IMR-90 (cell line): Measurements from ENCODE around the gene ANKRD11. TPM values are rescaled to one million over a fixed set of nuclear protein-coding genes. Genes with fewer than 3 reads are reported as not detected.

ENCODE experiments used
- ATAC-seq: fragments of 200-7000 bp; cut with Tn5 transposase; 2 replicates; pipeline ENCODE4 v1.9.1; 2020; ENCODE audit warnings: low read depth, mild to moderate bottlenecking, moderate library complexity
- BruUV-seq: library from RNA; stranded (reverse); fragments of 400-500 nt; replicated peaks from 2 replicates; lab custom pipeline; 2021; lab: Mats Ljungman, UMichigan
- CTCF ChIA-PET: fragments of 300-600 bp; formaldehyde crosslinking; extraction: SDS; loops from one replicate; lab custom pipeline; 2021; ENCODE audit warnings: antibody characterized with exemption; lab: Yijun Ruan, JAX
- POLR2A ChIA-PET: fragments of 300-600 bp; sonication (Branson Sonifier 250); formaldehyde crosslinking; loops from one replicate; lab custom pipeline; 2022; ENCODE audit warnings: antibody characterized with exemption; ENCODE audit not compliant: unreplicated experiment; lab: Charles Lee
- DNase-seq: peaks from one replicate; pipeline ENCODE4 v3.0.0; 2013
- H2AFZ ChIP-seq: replicated peaks from 2 replicates; pipeline ENCODE3; 2013; ENCODE audit warnings: low read length, mild to moderate bottlenecking; ENCODE audit not compliant: poor library complexity
- H2AK5ac ChIP-seq: 2 replicates; pipeline ENCODE4 v1.6.1; 2013; ENCODE audit warnings: low read depth, low read length, inconsistent platforms
- H2AK9ac ChIP-seq: replicated peaks from 2 replicates; pipeline ENCODE3; 2013; ENCODE audit warnings: mild to moderate bottlenecking, low read depth, low read length, moderate library complexity; ENCODE audit not compliant: poor library complexity
- H2BK120ac ChIP-seq: 2 replicates; pipeline ENCODE4 v1.6.1; 2013; ENCODE audit warnings: low read depth, low read length, inconsistent platforms
- H2BK15ac ChIP-seq: 3 replicates; pipeline ENCODE4 v1.6.1; 2013; ENCODE audit warnings: low read depth, low read length, inconsistent platforms
- H2BK20ac ChIP-seq: 2 replicates; pipeline ENCODE4 v1.6.1; 2013; ENCODE audit warnings: low read depth, mild to moderate bottlenecking, inconsistent platforms, low read length, moderate library complexity
- H2BK5ac ChIP-seq: 2 replicates; pipeline ENCODE4 v1.6.1; 2013; ENCODE audit warnings: mild to moderate bottlenecking, low read depth, low read length, inconsistent platforms; ENCODE audit not compliant: poor library complexity, severe bottlenecking
- H3K14ac ChIP-seq: replicated peaks from 2 replicates; pipeline ENCODE4 v1.6.1; 2013; ENCODE audit warnings: low read depth, low read length, inconsistent platforms
- H3K18ac ChIP-seq: 2 replicates; pipeline ENCODE4 v1.6.1; 2013; ENCODE audit warnings: low read depth, low read length, control low read depth
- H3K23ac ChIP-seq: 2 replicates; pipeline ENCODE4 v1.6.1; 2013; ENCODE audit warnings: low read depth, low read length, inconsistent platforms
- H3K27ac ChIP-seq: 2 replicates; pipeline ENCODE4 v1.5.1; 2013; ENCODE audit warnings: mild to moderate bottlenecking, control low read depth, low read length; ENCODE audit not compliant: insufficient read depth
- H3K27me3 ChIP-seq: 2 replicates; pipeline ENCODE4 v1.6.1; 2013; ENCODE audit warnings: low read length; ENCODE audit not compliant: control insufficient read depth, insufficient read depth
- H3K36me3 ChIP-seq: 2 replicates; pipeline ENCODE4 v1.6.1; 2013; ENCODE audit warnings: low read length, mixed read lengths; ENCODE audit not compliant: control insufficient read depth, insufficient read depth
- H3K4ac ChIP-seq: 2 replicates; pipeline ENCODE4 v1.6.1; 2013; ENCODE audit warnings: low read depth, low read length, inconsistent platforms
- H3K4me1 ChIP-seq: 2 replicates; pipeline ENCODE4 v1.6.1; 2013; ENCODE audit warnings: low read length, mixed read lengths; ENCODE audit not compliant: control insufficient read depth, insufficient read depth
- H3K4me2 ChIP-seq: 2 replicates; pipeline ENCODE4 v1.6.1; 2013; ENCODE audit warnings: low read depth, mild to moderate bottlenecking, control low read depth, low read length, moderate library complexity
- H3K4me3 ChIP-seq: 2 replicates; pipeline ENCODE4 v1.5.1; 2013; ENCODE audit warnings: low read depth, mild to moderate bottlenecking, control low read depth, low read length, moderate library complexity; ENCODE audit not compliant: insufficient read depth
- H3K56ac ChIP-seq: 2 replicates; pipeline ENCODE4 v1.6.1; 2013; ENCODE audit warnings: low read length, inconsistent platforms; ENCODE audit not compliant: insufficient read depth; ENCODE audit errors: extremely low read depth
- H3K79me1 ChIP-seq, 2 experiments: 2 replicates each; pipeline ENCODE4 v1.6.1; 2013; ENCODE audit warnings: low read length in 2 of 2, inconsistent platforms in 1 of 2, low read depth in 1 of 2
- H3K9ac ChIP-seq: 2 replicates; pipeline ENCODE4 v1.6.1; 2013; ENCODE audit warnings: low read depth, low read length, control low read depth
- H3K9me1 ChIP-seq: 2 replicates; pipeline ENCODE4 v1.6.1; 2013; ENCODE audit warnings: low read length, inconsistent platforms; ENCODE audit not compliant: insufficient read depth
- H3K9me3 ChIP-seq: 2 replicates; pipeline ENCODE4 v1.6.1; 2013; ENCODE audit warnings: low read length; ENCODE audit not compliant: control insufficient read depth, insufficient read depth
- H4K20me1 ChIP-seq: 2 replicates; pipeline ENCODE4 v1.6.1; 2013; ENCODE audit warnings: low read length, inconsistent platforms; ENCODE audit not compliant: insufficient read depth
- H4K5ac ChIP-seq: 2 replicates; pipeline ENCODE4 v1.6.1; 2013; ENCODE audit warnings: mild to moderate bottlenecking, low read depth, low read length, control low read depth
- H4K8ac ChIP-seq, 2 experiments: 2 replicates each; pipeline ENCODE4 v1.6.1; 2013; ENCODE audit warnings: low read depth in 2 of 2, low read length in 2 of 2, control low read depth in 1 of 2, inconsistent platforms in 1 of 2
- H4K91ac ChIP-seq: 2 replicates; pipeline ENCODE4 v1.6.1; 2013; ENCODE audit warnings: low read depth, low read length, inconsistent platforms; ENCODE audit not compliant: insufficient read depth
- BHLHE40 ChIP-seq: fragments of 150-350 bp; IDR thresholded peaks from 2 replicates; pipeline ENCODE4 v1.6.1; 2016; ENCODE audit warnings: mild to moderate bottlenecking, low read depth, low read length
- CEBPB ChIP-seq: IDR thresholded peaks from 2 replicates; pipeline ENCODE4 v1.6.1; 2012; ENCODE audit warnings: low read depth, low read length, improper control_type of control experiment
- CHD1 ChIP-seq: IDR thresholded peaks from 2 replicates; pipeline ENCODE4 v1.6.1; 2012; ENCODE audit warnings: low read depth, low read length, improper control_type of control experiment
- CTCF ChIP-seq: conservative IDR thresholded peaks from 2 replicates; pipeline ENCODE4 v1.5.1; 2012; ENCODE audit warnings: mild to moderate bottlenecking, low read depth, low read length, improper control_type of control experiment
- FOS ChIP-seq: fragments of 150-350 bp; IDR thresholded peaks from 2 replicates; pipeline ENCODE4 v1.6.1; 2016; ENCODE audit warnings: low read depth, low read length
- MAFK ChIP-seq: IDR thresholded peaks from 2 replicates; pipeline ENCODE4 v1.6.1; 2012; ENCODE audit warnings: low read depth, low read length, improper control_type of control experiment
- MAZ ChIP-seq: IDR thresholded peaks from 2 replicates; pipeline ENCODE4 v1.6.1; 2012; ENCODE audit warnings: low read depth, mild to moderate bottlenecking, low read length, improper control_type of control experiment, moderate library complexity, borderline replicate concordance
- MXI1 ChIP-seq: IDR thresholded peaks from 2 replicates; pipeline ENCODE4 v1.6.1; 2012; ENCODE audit warnings: low read depth, mild to moderate bottlenecking, low read length, moderate library complexity, borderline replicate concordance
- NFE2L2 ChIP-seq: fragments of 150-350 bp; IDR thresholded peaks from 2 replicates; pipeline ENCODE4 v1.6.1; 2016; ENCODE audit warnings: low read depth, mild to moderate bottlenecking, low read length
- POLR2A ChIP-seq: IDR thresholded peaks from 2 replicates; pipeline ENCODE4 v1.6.1; 2012; ENCODE audit warnings: mild to moderate bottlenecking, low read depth, low read length
- RAD21 ChIP-seq: IDR thresholded peaks from 2 replicates; pipeline ENCODE4 v1.6.1; 2012; ENCODE audit warnings: low read length, improper control_type of control experiment
- RCOR1 ChIP-seq: IDR thresholded peaks from 2 replicates; pipeline ENCODE4 v1.6.1; 2012; ENCODE audit warnings: mild to moderate bottlenecking, low read length, improper control_type of control experiment; ENCODE audit not compliant: insufficient replicate concordance
- RFX5 ChIP-seq: IDR thresholded peaks from 2 replicates; pipeline ENCODE4 v1.8.0; 2012; ENCODE audit warnings: low read depth, mild to moderate bottlenecking, low read length, moderate library complexity
- SMC3 ChIP-seq: fragments of 150-350 bp; IDR thresholded peaks from 2 replicates; pipeline ENCODE4 v1.6.1; 2016; ENCODE audit warnings: low read depth, mild to moderate bottlenecking, antibody characterized with exemption, low read length, moderate library complexity
- WGBS, 2 experiments: methylation state at CpG; one replicate each; pipeline versions ENCODE4 v1.1.5 to v1.1.7; 2013; ENCODE audit warnings: missing lambda C conversion rate in 2 of 2; ENCODE audit not compliant: insufficient read length in 1 of 2; ENCODE audit errors: extremely low coverage in 2 of 2; 5-methylcytosine and 5-hydroxymethylcytosine counted together
- dilution Hi-C: fragments of 300-500 bp; cut with HindIII; formaldehyde crosslinking; loops from one replicate; pipeline ENCODE4 v1.14.3; 2018; ENCODE audit warnings: low sequenced_read_pairs; ENCODE audit not compliant: unreplicated experiment
- in situ Hi-C: fragments of 300-500 bp; cut with MboI; formaldehyde crosslinking; loops from 3 replicates; pipeline ENCODE4 v1.14.3; 2019; ENCODE audit warnings: low sequenced_read_pairs, inconsistent platforms, mixed read lengths
- intact Hi-C: fragments of 100-400 bp; cut with micrococcal nuclease; formaldehyde crosslinking; loops from 2 replicates; pipeline ENCODE4 v1.10.0; 2022
- polyA plus RNA-seq, 3 experiments: library from polyadenylated mRNA; depleted of rRNA; stranded (reverse); fragments of >200 nt; gene quantifications; 2 replicates each; pipeline ENCODE4 v1.2.3, GENCODE V29; 2012; ENCODE audit warnings: low replicate concordance in 1 of 3
- total RNA-seq: library from RNA; depleted of rRNA; stranded (reverse); fragments of >200 nt; gene quantifications from 2 replicates; pipeline ENCODE4 v1.2.3, GENCODE V29; 2012
- TF ChIP-seq, protein P1 (sequence below): fragments of 150-350 bp; IDR thresholded peaks from 2 replicates; pipeline ENCODE4 v1.6.1; 2016; ENCODE audit warnings: low read depth, mild to moderate bottlenecking, low read length, moderate library complexity, borderline replicate concordance

ANKRD11 gene
- total and polyA plus RNA-seq, 2 of the 4 experiments (the other 2 are of a cell fraction), result 46.8 to 71.9 TPM

GRCh38 chr16:89343501-89344457, 146.6 kb downstream of the ANKRD11 start:
- H3K4me2 ChIP-seq, result no peak overlapping the region; the same call in 1 of the 2 replicates
- H4K20me1 ChIP-seq, result peaks cover 98% of the 10 kb centered on the region
- no peak overlapping the region for H4K8ac ChIP-seq
- no peak for TF ChIP-seq NFE2L2
- TF ChIP-seq FOS, result no peak
- TF ChIP-seq MAFK, result no peak
- TF ChIP-seq POLR2A, result no peak
- TF ChIP-seq, protein P1, sequence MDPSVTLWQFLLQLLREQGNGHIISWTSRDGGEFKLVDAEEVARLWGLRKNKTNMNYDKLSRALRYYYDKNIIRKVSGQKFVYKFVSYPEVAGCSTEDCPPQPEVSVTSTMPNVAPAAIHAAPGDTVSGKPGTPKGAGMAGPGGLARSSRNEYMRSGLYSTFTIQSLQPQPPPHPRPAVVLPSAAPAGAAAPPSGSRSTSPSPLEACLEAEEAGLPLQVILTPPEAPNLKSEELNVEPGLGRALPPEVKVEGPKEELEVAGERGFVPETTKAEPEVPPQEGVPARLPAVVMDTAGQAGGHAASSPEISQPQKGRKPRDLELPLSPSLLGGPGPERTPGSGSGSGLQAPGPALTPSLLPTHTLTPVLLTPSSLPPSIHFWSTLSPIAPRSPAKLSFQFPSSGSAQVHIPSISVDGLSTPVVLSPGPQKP, result no peak
- TF ChIP-seq RFX5, result no peak
- no peak for TF ChIP-seq RAD21
- no peak for TF ChIP-seq SMC3
- no peak for TF ChIP-seq CEBPB
- TF ChIP-seq CTCF, result no peak
- TF ChIP-seq BHLHE40, result no peak
- TF ChIP-seq RCOR1, result no peak
- no peak for TF ChIP-seq MXI1
- no peak for TF ChIP-seq CHD1
- no peak for TF ChIP-seq MAZ

More at GRCh38 chr16:89343501-89344457, 146.6 kb downstream of the ANKRD11 start:
- no peaks in the 10 kb centered on the region for H3K9me3 ChIP-seq
- no peaks in the 10 kb centered on the region for H3K27me3 ChIP-seq
- H3K14ac ChIP-seq, result no peak overlapping the region
- H2AK9ac ChIP-seq, result no peak overlapping the region
- peak overlapping the region; percentile 30 for H2AFZ ChIP-seq
- H3K4me1 ChIP-seq, result peaks cover 20% of the 10 kb centered on the region
- no peak overlapping the region for H3K27ac ChIP-seq
- no peak overlapping the region for H3K4me3 ChIP-seq
- DNase-seq, result peak; percentile 53
- intact Hi-C loops, result no loop called here
- in situ Hi-C loops, result no loop called here
- H2BK20ac ChIP-seq, result no peak overlapping the region
- H2AK5ac ChIP-seq, result no peak overlapping the region
- peaks cover 21 to 82% of the 10 kb centered on the region in 2 experiments; a peak in 3 of 4 replicates for H3K79me1 ChIP-seq
- ATAC-seq, result no peak; the same call in 1 of the 2 replicates
- H3K56ac ChIP-seq, result no peak overlapping the region
- H2BK15ac ChIP-seq, result no peak overlapping the region
- ChIA-PET POLR2A (no interaction called here), CTCF (interaction anchor here (0.5 kb wide), 1 partner anchor 89 kb away, joined by 6 read pairs; no protein-coding TSS in a partner anchor)
- no peak overlapping the region for H2BK120ac ChIP-seq
- no peak overlapping the region for H3K9ac ChIP-seq
- H3K9me1 ChIP-seq, result peaks cover 42% of the 10 kb centered on the region
- H3K4ac ChIP-seq, result no peak overlapping the region
- no peak overlapping the region for H3K23ac ChIP-seq
- no peak overlapping the region for H4K91ac ChIP-seq
- no peak overlapping the region for H4K5ac ChIP-seq
- no peak overlapping the region for H2BK5ac ChIP-seq
- H3K36me3 ChIP-seq, result no peaks in the 10 kb centered on the region
- H3K18ac ChIP-seq, result no peak overlapping the region; the same call in 1 of the 2 replicates
- BruUV-seq, result no TSS peak
- 72% methylated on average over 10 of the region's 36 CpGs; no CpG with 5 or more reads in 1 of the 2 experiments for WGBS, 2 experiments
- dilution Hi-C loops, result no loop called here
